Bronchial epithelial cell (primary cell): Measurements from ENCODE around the gene UVRAG. TPM values are rescaled to one million over a fixed set of nuclear protein-coding genes. Genes with fewer than 3 reads are reported as not detected.

Source experiments
- DNase-seq: peaks from one replicate; pipeline ENCODE4 v3.0.0-alpha.2; 2010; ENCODE audit warnings: low read depth
- FAIRE-seq: peaks from 2 replicates; lab custom pipeline; 2011; peaks lifted over from hg19 to GRCh38; lab: Jason Lieb, UNC
- H3K27me3 ChIP-seq: 2 replicates; pipeline ENCODE4 v1.5.1; 2011; ENCODE audit warnings: low read length; ENCODE audit not compliant: control insufficient read depth, insufficient read depth
- H3K36me3 ChIP-seq: 2 replicates; pipeline ENCODE4 v1.5.1; 2011; ENCODE audit warnings: low read length; ENCODE audit not compliant: control insufficient read depth, insufficient read depth
- H3K4me3 ChIP-seq: 2 replicates; pipeline ENCODE4 v1.5.1; 2011; ENCODE audit warnings: mild to moderate bottlenecking, low read depth, low read length, control low read depth
- CTCF ChIP-seq: IDR thresholded peaks from 2 replicates; pipeline ENCODE4 v1.5.1; 2011; ENCODE audit warnings: mild to moderate bottlenecking, moderate library complexity, low read length, control low read depth, inconsistent platforms; ENCODE audit not compliant: insufficient read depth, severe bottlenecking
- total RNA-seq: library from RNA; depleted of rRNA; stranded (reverse); fragments of >200 nt; gene quantifications from 2 replicates; pipeline ENCODE4 v1.2.1, GENCODE V29; 2014

UVRAG gene
- total RNA-seq, 1 donor from 2014 or later: 11.1 TPM

- Histone ChIP-seq H3K27me3 (no peaks in the 10 kb centered on the region), H3K36me3 (no peaks in the 10 kb centered on the region), H3K4me3 (no peak overlapping the region)
- DNase-seq (no peak), FAIRE-seq (no peak)
- TF ChIP-seq CTCF: no peak
These were observed 165.0 kb downstream of the UVRAG start for GRCh38 chr11:75980031-75980430.

DNA sequence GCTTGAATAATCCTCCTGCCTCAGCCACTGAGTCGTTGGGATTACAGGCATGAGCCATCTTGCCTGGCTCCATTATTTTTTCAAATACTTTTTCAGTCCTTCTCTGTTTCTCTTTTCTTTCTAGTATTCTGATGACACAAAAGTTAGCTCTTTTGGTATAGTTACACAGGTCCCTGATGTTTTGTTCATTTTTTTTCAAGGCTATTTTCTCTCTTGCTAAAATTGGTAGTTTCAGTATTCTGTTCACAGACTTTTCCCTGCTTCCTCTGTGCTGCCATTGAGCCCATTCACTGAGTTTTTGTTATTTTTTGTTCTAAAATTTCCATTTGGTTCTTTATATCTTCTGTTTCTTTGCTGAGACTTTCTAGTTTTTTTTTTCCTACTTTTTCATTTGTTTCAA is 166.5 kb downstream of the UVRAG start:
- Histone ChIP-seq H3K4me3 (no peak overlapping the region), H3K27me3 (no peaks in the 10 kb centered on the region), H3K36me3 (no peaks in the 10 kb centered on the region)
- no peak for TF ChIP-seq CTCF
- no peak for FAIRE-seq
- DNase-seq: no peak

DNA sequence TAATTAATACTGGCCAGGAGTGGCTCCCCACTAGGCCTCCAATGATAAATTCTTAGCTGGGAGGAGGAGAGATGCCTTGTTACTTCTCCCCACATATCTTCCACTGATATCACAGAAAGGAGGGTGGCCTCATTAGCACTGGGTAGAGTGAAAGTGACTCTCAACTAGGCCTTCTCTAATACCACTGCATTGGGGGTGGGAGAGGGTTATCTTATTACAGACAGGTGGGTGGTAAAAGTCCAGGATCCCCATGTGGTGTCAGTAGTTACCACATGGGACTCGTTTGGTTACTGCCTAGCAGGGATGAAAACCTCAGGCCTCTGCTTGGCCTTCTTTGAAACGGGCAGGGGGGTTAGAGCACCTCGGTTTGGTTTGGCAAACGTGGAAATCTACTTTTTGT is 167.3 kb downstream of the UVRAG start:
- TF ChIP-seq CTCF: no peak
- no peaks in the 10 kb centered on the region for H3K27me3 ChIP-seq
- no peaks in the 10 kb centered on the region for H3K36me3 ChIP-seq
- H3K4me3 ChIP-seq: no peak overlapping the region
- DNase-seq: no peak
- FAIRE-seq: no peak

GRCh38 chr11:75986966-75987365 is 172.0 kb downstream of the UVRAG start:
- Histone ChIP-seq H3K27me3 (no peaks in the 10 kb centered on the region), H3K36me3 (no peaks in the 10 kb centered on the region), H3K4me3 (no peak overlapping the region)
- no peak for DNase-seq
- no peak for FAIRE-seq
- TF ChIP-seq CTCF: no peak

DNA sequence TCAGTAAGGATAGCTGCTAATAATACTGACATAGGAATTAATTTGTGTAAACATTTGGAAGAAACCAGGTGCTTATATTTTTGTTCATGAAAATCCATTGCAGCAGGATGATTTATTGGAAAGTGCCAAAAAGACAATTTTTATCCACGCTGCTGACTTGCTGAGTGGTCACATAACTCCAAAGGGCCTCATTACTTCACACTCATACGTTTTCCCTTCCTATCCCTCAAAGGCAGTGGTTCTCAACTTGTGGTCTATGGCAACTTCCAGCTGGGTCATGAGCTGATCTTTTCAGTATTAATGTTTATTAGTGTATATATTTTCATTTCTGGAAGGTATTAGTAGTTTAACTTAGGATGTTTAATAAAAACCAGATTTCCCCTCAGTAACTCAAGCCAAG is 178.1 kb downstream of the UVRAG start:
- H3K4me3 ChIP-seq: no peak overlapping the region
- FAIRE-seq: no peak

More for the DNA sequence above, 178.1 kb downstream of the UVRAG start:
- TF ChIP-seq CTCF: no peak
- Histone ChIP-seq H3K27me3 (no peaks in the 10 kb centered on the region), H3K36me3 (no peaks in the 10 kb centered on the region)
- DNase-seq: no peak
